ENCODE data around the gene ABI3BP.

ABI3BP gene

GRCh38 chr3:100836661-100837060 is 156.6 kb downstream of the ABI3BP start:
- TF ChIP-seq CTCF (IDR thresholded peaks at IDR 0.05; ENCODE audit: low read depth, low read length): no peak
- H3K4me3 ChIP-seq (ENCODE audit: low read depth, low read length): no peak overlapping the region

- no peak overlapping the region for H3K4me3 ChIP-seq (ENCODE audit: low read depth, low read length)
- TF ChIP-seq CTCF (IDR thresholded peaks at IDR 0.05; ENCODE audit: low read depth, low read length): no peak
These were observed 158.9 kb downstream of the ABI3BP start for GRCh38 chr3:100834332-100834731.

- H3K4me3 ChIP-seq (ENCODE audit: low read depth, low read length): no peak overlapping the region
- no peak for TF ChIP-seq CTCF (IDR thresholded peaks at IDR 0.05; ENCODE audit: low read depth, low read length)
These were observed 159.7 kb downstream of the ABI3BP start for GRCh38 chr3:100833483-100833882.

- no peak for TF ChIP-seq CTCF (IDR thresholded peaks at IDR 0.05; ENCODE audit: low read depth, low read length)
- H3K4me3 ChIP-seq (ENCODE audit: low read depth, low read length): no peak overlapping the region
These were observed 161.6 kb downstream of the ABI3BP start for GRCh38 chr3:100831629-100832028.

- TF ChIP-seq CTCF (IDR thresholded peaks at IDR 0.05; ENCODE audit: low read depth, low read length): no peak
- H3K4me3 ChIP-seq (ENCODE audit: low read depth, low read length): no peak overlapping the region
These were observed 162.3 kb downstream of the ABI3BP start for GRCh38 chr3:100830931-100831330.

- no peak overlapping the region for H3K4me3 ChIP-seq (ENCODE audit: low read depth, low read length)
- TF ChIP-seq CTCF (IDR thresholded peaks at IDR 0.05; ENCODE audit: low read depth, low read length): no peak
These were observed 167.6 kb downstream of the ABI3BP start for GRCh38 chr3:100825574-100825973.

- no peak overlapping the region for H3K4me3 ChIP-seq (ENCODE audit: low read depth, low read length)
- no peak for TF ChIP-seq CTCF (IDR thresholded peaks at IDR 0.05; ENCODE audit: low read depth, low read length)
These were observed 177.6 kb downstream of the ABI3BP start for GRCh38 chr3:100815583-100815982.

Measured in WI38 (cell line).